ENCODE measurements around the gene HTATSF1. TPM values are rescaled to one million over a fixed set of nuclear protein-coding genes. Genes with fewer than 3 reads are reported as not detected.

HTATSF1 gene
- total RNA-seq, 4 donors from 2014 or later: 60.1 to 91.7 (median 80.9) TPM

DNA sequence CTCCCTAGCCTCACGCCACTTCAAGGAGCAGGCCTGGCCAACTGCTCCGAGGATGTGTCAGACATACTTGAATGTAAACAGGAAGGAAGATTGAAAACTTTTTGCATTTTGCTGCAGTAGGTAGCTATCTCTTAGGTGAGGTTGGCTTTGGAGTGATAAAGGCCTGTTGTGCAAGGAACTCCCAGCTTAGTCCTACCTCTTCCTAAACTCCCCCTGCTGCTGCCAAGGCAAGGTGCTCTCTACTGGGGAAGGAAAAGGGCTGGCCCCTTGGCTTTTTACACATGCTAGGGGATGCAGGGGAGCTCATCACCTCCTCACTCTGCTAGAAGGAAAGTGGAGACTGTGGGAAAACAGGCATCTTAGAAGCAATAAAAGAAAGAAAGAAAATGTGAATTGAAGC, 20.4 kb upstream of the HTATSF1 start:
- WGBS, 2 donors: 49 to 75% methylated on average over 2 of the region's 2 CpGs
- intact Hi-C loops (cut with DNase I): no loop called here
- Histone ChIP-seq H3K27me3 (no peaks in the 10 kb centered on the region), H3K4me3 (replicated peaks in 1 of 3) (no peak overlapping the region), H3K36me3 (no peaks in the 10 kb centered on the region), H3K4me1 (peaks cover 34 to 46% of the 10 kb centered on the region in 2 donors), H3K9me3 (no peaks in the 10 kb centered on the region), H3K27ac (peak overlapping the region in 1 of 3 donors; percentile 5)
- TF ChIP-seq, protein P1, sequence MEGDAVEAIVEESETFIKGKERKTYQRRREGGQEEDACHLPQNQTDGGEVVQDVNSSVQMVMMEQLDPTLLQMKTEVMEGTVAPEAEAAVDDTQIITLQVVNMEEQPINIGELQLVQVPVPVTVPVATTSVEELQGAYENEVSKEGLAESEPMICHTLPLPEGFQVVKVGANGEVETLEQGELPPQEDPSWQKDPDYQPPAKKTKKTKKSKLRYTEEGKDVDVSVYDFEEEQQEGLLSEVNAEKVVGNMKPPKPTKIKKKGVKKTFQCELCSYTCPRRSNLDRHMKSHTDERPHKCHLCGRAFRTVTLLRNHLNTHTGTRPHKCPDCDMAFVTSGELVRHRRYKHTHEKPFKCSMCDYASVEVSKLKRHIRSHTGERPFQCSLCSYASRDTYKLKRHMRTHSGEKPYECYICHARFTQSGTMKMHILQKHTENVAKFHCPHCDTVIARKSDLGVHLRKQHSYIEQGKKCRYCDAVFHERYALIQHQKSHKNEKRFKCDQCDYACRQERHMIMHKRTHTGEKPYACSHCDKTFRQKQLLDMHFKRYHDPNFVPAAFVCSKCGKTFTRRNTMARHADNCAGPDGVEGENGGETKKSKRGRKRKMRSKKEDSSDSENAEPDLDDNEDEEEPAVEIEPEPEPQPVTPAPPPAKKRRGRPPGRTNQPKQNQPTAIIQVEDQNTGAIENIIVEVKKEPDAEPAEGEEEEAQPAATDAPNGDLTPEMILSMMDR (IDR thresholded peaks at IDR 0.05): no peak
- no peak for TF ChIP-seq POLR2A (IDR thresholded peaks at IDR 0.05)
- no peak for DNase-seq

DNA sequence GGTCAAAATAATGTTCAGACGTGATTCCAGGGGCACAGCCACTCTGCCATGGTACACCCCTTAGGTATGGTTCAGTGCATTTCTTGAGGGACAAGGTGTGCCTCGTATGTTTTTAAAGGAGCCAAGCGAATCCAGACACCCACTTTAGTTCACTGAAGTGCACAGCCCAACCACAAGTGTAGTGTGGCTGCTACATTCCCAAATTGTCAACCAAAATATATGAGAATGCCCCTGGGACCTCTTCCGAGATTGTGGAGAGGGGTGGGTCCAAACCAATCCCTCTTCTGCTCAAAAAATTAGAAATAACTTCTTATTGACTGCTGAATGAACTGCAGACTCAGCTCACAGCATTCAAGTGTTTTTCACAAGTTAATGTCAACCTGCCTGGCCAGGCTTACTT, 17.0 kb upstream of the HTATSF1 start:
- intact Hi-C loops (cut with DNase I): no loop called here
- TF ChIP-seq, protein P1 (IDR thresholded peaks at IDR 0.05): no peak
- TF ChIP-seq POLR2A (IDR thresholded peaks at IDR 0.05): peak in 1 of 2 donors; percentile 7
- WGBS, 2 donors: 5 to 12% methylated on average over 4 of the region's 4 CpGs

DNA sequence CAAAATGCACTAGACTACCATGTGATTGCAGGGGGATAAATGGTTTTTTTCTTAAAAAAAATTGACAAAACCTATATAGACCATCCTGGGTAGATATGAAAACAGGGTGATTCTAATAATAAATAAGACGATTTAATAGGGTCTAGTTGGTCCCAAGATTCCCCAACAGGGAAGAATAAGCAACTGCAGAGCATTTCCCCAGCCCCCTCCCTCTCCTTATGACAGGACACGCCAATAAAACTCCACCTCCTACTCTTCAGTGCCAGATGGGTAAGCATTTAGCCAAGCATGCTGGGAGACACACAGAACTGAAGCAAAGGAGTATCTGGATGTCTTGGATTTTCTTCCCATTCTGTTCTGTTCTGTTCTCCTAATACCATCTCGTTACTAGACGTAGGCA, 9.7 kb upstream of the HTATSF1 start, which contains the start of gene BRS3:
Gene BRS3 (plus strand): TSS at position 301 of the 400 bp plus-strand sequence. CDS start 168 bp downstream, outside the sequence.
- intact Hi-C loops (cut with DNase I): no loop called here
- H3K4me1 ChIP-seq: peaks cover 4 to 11% of the 10 kb centered on the region in 2 donors
- H3K36me3 ChIP-seq: no peaks in the 10 kb centered on the region
- 82 to 83% methylated on average over 4 of the region's 4 CpGs for WGBS, 2 donors
- no peak within 1 kb of the TSS for H3K27ac ChIP-seq
- no peaks in the 10 kb centered on the region for H3K9me3 ChIP-seq
- no peak within 1 kb of the TSS for H3K4me3 ChIP-seq (replicated peaks in 1 of 3)
- no peak for DNase-seq
- no peak for TF ChIP-seq POLR2A (IDR thresholded peaks at IDR 0.05)
- TF ChIP-seq, protein P1 (IDR thresholded peaks at IDR 0.05): no peak
- H3K27me3 ChIP-seq: no peaks in the 10 kb centered on the region

More for the DNA sequence above, 17.0 kb upstream of the HTATSF1 start:
- H3K27ac ChIP-seq: peak overlapping the region; percentile 41 to 65 (median 63)
- DNase-seq: peak; percentile 63 to 69
- H3K36me3 ChIP-seq: no peaks in the 10 kb centered on the region
- H3K4me1 ChIP-seq: peaks cover 40 to 48% of the 10 kb centered on the region in 2 donors
- H3K27me3 ChIP-seq: no peaks in the 10 kb centered on the region
- H3K4me3 ChIP-seq (replicated peaks in 1 of 3): no peak overlapping the region
- H3K9me3 ChIP-seq: no peaks in the 10 kb centered on the region

DNA sequence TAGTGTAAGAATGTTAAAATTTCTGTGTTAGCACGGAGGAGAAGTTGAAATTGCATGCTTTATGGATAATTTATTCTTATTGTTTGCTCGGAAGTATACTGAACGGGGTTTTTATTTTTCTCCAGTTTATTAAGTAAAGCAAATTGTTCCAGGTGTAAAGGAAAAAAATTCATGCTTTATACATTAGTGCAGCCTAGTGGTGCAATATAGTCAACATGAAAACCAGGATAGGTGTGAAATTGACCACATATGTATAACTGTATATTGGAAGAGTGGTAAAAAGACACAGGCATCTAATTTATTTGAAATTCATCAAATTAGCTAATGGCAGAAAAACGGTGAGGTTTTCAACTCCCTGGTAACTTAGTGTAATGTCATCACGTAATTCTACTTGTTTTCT, 8.7 kb upstream of the HTATSF1 start:
- TF ChIP-seq, protein P1 (IDR thresholded peaks at IDR 0.05): no peak
- TF ChIP-seq POLR2A (IDR thresholded peaks at IDR 0.05): no peak
- intact Hi-C loops (cut with DNase I): no loop called here
- no peaks in the 10 kb centered on the region for H3K9me3 ChIP-seq
- peaks cover 4 to 10% of the 10 kb centered on the region in 2 donors for H3K4me1 ChIP-seq
- H3K36me3 ChIP-seq: no peaks in the 10 kb centered on the region
- 60 to 63% methylated on average over 5 of the region's 5 CpGs for WGBS, 2 donors
- no peak overlapping the region for H3K27ac ChIP-seq
- H3K27me3 ChIP-seq: no peaks in the 10 kb centered on the region
- no peak overlapping the region for H3K4me3 ChIP-seq (replicated peaks in 1 of 3)
- DNase-seq: no peak

DNA sequence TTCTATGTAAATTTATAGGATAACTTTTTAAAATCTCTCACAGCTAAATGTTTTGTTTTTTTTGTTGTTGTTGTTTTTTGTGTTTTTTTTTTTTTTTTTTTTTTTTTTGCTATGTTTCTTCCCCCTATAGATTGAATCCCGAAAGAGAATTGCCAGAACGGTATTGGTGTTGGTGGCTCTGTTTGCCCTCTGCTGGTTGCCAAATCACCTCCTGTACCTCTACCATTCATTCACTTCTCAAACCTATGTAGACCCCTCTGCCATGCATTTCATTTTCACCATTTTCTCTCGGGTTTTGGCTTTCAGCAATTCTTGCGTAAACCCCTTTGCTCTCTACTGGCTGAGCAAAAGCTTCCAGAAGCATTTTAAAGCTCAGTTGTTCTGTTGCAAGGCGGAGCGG, 5.6 kb upstream of the HTATSF1 start:
- no peaks in the 10 kb centered on the region for H3K27me3 ChIP-seq

More for the DNA sequence above, 5.6 kb upstream of the HTATSF1 start:
- Histone ChIP-seq H3K36me3 (no peaks in the 10 kb centered on the region), H3K4me3 (replicated peaks in 1 of 3) (no peak overlapping the region), H3K9me3 (no peaks in the 10 kb centered on the region), H3K4me1 (peaks cover 0 to 3% of the 10 kb centered on the region in 2 donors), H3K27ac (no peak overlapping the region)
- no peak for TF ChIP-seq POLR2A (IDR thresholded peaks at IDR 0.05)
- TF ChIP-seq, protein P1 (IDR thresholded peaks at IDR 0.05): no peak
- DNase-seq: no peak
- intact Hi-C loops (cut with DNase I): no loop called here
- WGBS, 2 donors: 67% methylated on average over 6 of the region's 6 CpGs

Measured in thyroid gland (tissue), 4 donors.